T-helper 22 cell (primary cell): Measurements from ENCODE around the gene PGAM5.
"Not testable (repeated sequence)": the region's sequence is repeated elsewhere in the genome, so short reads cannot be mapped to it uniquely, and the experiment has no call there.

Experiments
- DNase-seq: peaks from one replicate; pipeline ENCODE4 v3.0.0-alpha.2; 2020; ENCODE audit warnings: low read depth

Gene PGAM5

GRCh38 chr12:132753670-132754069, 43.0 kb downstream of the PGAM5 start:
- DNase-seq = not testable (repeated sequence)

- DNase-seq = no peak
These were observed 43.7 kb downstream of the PGAM5 start for GRCh38 chr12:132754160-132754932.

- not testable (repeated sequence) for DNase-seq
These were observed 48.2 kb downstream of the PGAM5 start for GRCh38 chr12:132758825-132759224.

- DNase-seq = no peak
These were observed 48.7 kb downstream of the PGAM5 start for GRCh38 chr12:132759359-132759758.

GRCh38 chr12:132761032-132761920, 50.6 kb downstream of the PGAM5 start, which contains the start of gene ANKLE2:
Gene ANKLE2, minus strand, starts transcription at chr12:132761832. Its CDS starts 34 bp downstream, at chr12:132761798.
- peak; percentile 51 for DNase-seq

- peak; percentile 76 for DNase-seq
These were observed 51.4 kb downstream of the PGAM5 start for GRCh38 chr12:132761921-132762583.

GRCh38 chr12:132764231-132764630, 53.6 kb downstream of the PGAM5 start:
- DNase-seq = no peak

- DNase-seq = no peak
These were observed 54.7 kb downstream of the PGAM5 start for GRCh38 chr12:132765361-132765760.

- no peak for DNase-seq
These were observed 55.9 kb downstream of the PGAM5 start for GRCh38 chr12:132766380-132767085.

GRCh38 chr12:132771126-132771838, 60.6 kb downstream of the PGAM5 start:
- DNase-seq = peak; percentile 40
